NCI-H1048 (cell line): Measurements from ENCODE around the gene PARD3B.

Source experiments
- DNase-seq: peaks from one replicate; lab custom pipeline; 2025; lab: John Stamatoyannopoulos, UW

Gene PARD3B

DNA sequence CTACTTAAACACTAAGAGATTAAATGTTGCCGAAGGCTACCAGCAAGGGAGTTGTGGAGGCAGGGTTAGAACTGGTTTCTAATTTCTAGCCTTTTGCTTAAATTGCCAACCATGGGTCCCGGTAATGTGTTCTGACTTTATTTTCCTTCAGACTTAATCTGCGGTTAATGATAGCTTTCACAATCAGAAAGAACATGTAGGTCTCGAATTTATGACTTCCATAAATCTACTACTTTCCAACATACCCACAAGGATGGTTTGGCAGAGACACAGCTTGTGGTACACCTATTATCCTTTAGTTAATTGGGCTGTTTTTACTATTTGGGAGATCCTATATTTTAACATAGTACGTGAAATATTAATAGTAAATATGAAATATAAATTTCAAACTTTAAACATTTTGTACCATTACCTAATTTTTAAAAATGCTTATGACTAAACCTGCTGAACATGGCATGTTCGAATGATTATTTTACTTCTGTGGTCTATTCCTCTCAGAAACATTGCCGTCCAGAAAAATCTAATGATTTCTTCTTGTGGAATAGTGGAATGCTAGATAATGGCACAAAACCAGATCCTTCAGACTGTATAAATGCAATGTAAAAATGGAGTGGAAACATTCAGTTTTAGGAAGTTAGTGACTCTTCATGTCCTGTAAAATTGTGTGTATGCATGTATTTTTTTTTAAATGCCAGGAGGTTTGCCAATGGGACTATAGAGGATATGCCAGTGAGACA lies 41.3 kb downstream of the PARD3B start:
- DNase-seq, result no peak

GRCh38 chr2:204590063-204590462 lies 44.8 kb downstream of the PARD3B start:
- no peak for DNase-seq

- no peak for DNase-seq
Measured at GRCh38 chr2:204591225-204591624, 46.0 kb downstream of the PARD3B start.

- no peak for DNase-seq
Measured at GRCh38 chr2:204604061-204604460, 58.8 kb downstream of the PARD3B start.

DNA sequence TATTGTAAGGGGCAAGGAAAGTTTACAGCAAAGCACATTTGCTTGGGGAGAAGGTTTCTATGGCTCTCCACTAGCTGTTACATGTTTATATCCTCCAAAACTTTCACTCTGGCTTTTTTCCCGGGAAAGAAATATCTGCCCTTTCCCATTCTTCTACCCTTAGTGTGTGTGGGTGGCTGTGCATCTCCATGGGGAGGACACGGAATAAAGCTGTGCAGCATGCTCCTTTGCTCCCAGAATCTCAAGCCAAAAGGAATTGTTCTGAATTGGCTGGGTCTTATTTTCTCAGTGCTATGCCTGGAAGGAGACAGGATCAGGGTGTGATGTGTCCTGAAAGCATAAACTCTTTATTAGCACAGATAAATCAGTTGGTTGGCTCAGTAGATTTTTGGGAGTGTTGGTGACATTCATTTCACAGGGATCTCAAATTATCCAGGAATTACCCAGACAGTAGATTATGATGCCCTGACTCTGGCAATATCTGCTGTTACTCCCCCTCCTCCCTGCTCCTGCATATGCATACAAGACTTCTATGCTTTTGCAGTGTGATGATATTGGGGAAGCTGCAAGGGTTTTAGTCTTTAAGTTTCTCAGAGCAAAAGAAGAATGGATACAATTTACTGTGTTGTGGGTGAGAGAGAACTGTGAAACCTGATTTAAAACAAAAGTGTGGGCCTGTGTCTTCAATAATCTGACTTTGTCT lies 63.1 kb downstream of the PARD3B start:
- no peak for DNase-seq

DNA sequence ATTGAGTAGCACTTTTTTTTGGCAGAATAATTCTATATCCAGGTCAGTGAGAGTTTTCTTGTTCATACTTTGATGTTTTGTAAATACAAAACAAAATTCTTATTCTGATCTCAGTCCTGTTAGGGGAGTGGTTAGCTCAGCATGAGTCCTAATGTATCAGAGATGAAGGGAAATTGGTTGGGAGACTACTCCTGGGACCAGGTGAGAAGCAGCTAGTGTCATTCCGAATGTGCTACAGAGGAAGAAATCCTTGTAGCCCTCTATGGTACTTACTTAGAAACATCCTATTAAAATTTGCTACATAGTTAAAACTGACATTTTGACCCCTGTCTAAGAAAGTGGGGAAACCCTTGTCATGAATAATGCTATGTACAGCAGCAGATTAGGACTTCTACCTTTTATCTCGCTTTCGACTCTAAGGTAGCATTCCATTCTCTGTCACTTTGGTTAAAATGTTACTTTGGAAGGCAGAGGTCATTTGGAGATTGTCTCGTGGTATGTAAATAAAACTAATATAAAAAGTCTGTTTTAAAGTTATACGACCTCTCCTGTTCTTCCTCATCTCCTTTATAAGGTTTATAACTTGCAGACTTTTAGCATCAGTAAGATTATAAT lies 65.8 kb downstream of the PARD3B start:
- no peak for DNase-seq

DNA sequence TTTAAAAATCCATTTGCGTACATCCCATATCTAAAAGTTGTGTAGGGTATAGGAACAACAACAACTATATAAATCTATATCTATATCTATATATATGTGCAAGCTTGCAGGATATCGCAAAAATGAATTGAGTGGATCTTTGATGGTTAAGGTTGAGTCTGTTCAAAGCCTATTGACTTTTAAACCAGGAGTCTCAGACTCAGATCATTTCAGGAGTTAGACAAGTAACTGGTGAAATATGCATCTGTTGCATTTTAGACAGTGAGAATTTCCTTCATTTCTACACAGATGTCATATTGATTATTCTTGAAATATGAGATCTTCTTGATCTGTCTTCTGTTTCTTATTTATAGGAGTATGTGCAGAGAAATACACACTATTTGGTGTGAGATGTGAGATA lies 66.5 kb downstream of the PARD3B start:
- DNase-seq, result no peak

DNA sequence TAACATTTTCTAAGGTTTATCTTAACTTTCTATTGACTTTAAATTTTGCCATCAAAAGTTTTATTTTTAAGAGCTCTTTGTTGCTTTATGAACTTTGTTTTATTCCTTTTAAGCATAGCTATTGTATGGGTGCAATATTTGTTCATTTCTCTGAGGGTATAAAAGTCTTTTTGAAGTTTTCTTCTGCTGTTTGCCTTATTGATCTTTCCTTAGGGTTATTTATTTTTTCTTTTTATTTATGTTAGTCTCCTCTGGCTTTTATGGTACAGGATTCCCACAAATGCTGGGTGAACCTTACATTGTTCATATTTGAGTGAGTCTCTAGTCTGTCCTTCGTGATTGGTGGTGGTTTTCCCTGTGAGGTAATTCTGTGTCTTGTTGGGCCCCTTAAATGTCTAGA lies 68.4 kb downstream of the PARD3B start:
- no peak for DNase-seq

DNA sequence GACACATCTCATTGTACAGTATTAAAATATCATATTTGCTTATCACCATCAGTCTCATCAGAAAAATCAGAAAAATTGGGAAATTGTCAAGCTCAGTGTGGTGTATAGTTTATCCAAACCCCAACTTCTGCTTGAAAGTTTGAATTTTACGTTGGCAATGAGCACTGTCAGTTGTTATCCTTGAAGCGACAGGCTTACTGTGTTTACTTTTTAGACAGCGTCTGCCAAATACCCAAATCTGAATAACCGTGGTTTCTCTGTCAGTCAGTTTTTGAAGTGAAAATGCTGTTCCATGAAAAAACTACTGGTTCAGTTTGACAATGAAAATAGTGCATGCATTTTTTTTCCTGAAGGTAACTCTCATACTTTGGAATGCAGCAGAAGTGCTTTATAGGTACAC lies 70.2 kb downstream of the PARD3B start:
- no peak for DNase-seq

DNA sequence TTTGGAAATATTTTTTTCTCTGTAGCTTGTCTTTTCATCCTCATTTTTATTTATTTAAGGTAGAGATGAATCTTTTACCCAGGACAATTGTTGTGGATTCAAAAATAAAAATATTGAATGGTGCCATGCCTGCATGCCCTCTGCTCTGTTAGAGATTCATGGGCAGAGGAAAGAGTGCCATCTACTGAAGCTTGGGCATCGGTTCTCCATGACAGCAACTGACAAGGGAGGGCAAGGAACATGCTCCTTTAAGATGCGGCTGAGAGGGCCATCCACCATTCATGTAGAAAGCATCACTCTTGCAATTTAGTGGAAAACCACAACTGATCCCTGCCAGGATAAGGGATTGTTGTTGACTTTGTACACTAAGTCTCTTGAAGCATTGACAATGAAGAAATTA lies 79.9 kb downstream of the PARD3B start:
- DNase-seq, result no peak

DNA sequence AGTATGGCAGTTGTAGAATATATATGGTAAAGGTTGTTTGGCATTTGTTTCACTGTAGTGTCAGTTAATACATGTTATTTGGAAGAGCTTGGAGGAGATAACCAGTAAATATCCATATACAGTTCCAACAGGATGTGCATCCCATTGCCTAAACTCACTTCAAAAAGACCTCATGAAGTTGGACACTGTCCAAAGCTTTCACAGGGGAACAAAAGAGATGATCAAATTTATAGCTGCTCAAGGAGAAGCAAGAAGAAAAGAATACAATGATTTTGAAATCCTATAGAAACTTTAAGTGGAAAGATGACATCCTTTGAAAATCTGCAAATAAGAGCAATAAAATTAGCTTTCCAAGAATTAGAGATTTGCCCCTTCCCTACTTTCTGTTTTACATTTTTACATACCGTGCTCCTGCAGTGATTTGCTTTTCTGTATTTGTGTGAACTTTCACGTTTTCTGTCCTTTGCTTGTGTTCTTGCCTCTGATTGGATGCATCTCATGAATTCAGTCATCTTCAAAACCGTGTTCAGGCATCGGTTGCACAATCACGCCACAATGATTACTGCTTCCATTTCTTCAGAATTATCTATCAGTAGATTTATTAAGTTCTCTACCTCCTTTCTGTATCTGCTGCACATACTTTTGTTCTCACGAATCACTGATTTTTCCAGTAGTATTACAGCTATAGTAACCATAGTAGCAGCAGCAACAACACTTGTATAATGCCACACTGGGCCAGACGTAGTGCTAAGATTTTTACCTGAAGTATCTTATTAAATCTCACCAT lies 83.8 kb downstream of the PARD3B start:
- no peak for DNase-seq

DNA sequence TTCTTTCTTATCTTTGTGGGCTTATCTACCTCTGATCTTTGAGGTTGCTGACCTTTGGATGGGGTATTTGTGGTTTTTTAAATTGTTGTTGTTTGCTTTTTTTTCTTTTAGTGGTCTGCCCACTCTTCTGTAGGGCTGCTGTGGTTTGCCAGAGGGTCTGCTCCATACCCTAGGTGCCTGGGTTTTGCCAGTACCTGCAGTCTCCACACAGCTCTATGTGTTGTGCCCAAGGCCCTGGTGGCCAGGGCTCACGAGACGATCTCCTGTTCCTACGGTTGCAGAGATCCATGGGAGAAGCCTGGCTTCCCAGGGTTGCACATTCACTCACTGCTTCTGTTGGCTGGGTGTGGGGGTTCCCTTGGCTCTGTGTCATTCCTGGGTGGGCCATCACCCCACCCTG lies 87.1 kb downstream of the PARD3B start:
- DNase-seq, result no peak

- no peak for DNase-seq
Measured at GRCh38 chr2:204634564-204634963, 89.3 kb downstream of the PARD3B start.

- DNase-seq, result no peak
Measured at GRCh38 chr2:204635478-204635877, 90.2 kb downstream of the PARD3B start.

- no peak for DNase-seq
Measured at GRCh38 chr2:204638471-204639194, 93.4 kb downstream of the PARD3B start.

GRCh38 chr2:204643326-204643725 lies 98.1 kb downstream of the PARD3B start:
- DNase-seq, result no peak

- DNase-seq, result no peak
Measured at GRCh38 chr2:204645018-204645773, 99.9 kb downstream of the PARD3B start.

DNA sequence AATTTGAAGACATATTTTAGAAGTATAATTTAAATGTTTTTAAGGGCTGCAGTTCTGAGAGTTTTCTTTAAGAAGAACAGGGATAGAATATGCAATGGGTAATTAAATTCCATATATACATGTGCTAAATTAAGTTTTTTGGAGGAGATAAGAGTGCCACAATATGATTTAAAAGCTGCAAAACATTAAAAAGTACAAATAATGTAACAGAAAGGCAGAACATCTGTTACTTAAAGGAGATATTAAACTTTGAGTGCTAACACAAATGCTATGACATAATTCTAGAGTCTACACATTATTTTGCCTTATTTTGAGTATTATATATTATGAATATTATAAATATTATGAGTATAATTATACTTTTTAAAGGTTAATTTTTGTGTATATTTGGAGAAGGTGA lies 102.4 kb downstream of the PARD3B start:
- DNase-seq, result no peak

DNA sequence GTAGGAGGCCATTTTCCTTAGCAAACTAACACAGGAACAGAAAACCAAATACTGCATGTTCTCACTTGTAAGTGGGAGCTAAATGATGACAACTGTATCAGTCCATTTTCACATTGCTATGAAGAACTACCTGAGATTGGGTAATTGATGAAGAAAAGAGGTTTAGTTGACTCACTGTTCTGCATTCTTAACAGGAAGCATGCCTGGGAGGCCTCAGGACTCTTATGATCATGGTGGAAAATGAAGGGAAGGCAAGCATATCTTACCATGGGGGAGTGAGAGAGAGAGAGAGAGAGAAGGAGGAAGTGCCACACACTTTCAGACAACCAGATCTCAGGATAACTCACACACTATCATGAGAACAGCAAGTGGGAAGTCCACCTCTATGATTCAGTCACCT lies 105.3 kb downstream of the PARD3B start:
- DNase-seq, result no peak

- DNase-seq, result no peak
Measured at GRCh38 chr2:204652063-204652462, 106.8 kb downstream of the PARD3B start.

GRCh38 chr2:204654669-204655068 lies 109.4 kb downstream of the PARD3B start:
- DNase-seq, result no peak
